HG03439 (cell line): ENCODE measurements around the gene NPAS2.

Experiments
- ATAC-seq: cut with Tn5 transposase; IDR thresholded peaks from one replicate; pipeline ENCODE4 v1.9.1; 2021; ENCODE audit warnings: mild to moderate bottlenecking, moderate library complexity; ENCODE audit not compliant: unreplicated experiment

The NPAS2 gene

DNA sequence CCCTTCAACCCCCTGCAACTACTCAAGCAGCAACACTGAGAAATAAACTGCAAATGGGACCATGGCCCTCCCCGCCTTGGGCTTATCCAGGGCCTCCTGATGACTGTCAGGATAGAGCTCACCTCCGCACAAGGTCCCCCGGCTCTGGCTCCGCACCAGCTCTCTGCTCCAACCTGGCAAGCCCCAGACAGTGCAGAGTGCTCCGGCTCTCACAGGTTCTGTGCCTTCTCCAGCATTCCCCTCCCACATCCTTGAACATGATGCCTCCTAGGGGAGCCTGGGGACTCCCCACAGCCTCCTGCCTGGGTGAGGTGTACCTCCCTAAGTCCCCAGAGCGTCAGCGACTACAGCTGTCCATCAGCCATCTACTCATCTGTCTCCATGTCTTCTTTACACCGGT is 26.7 kb upstream of the NPAS2 start:
- no peak for ATAC-seq

DNA sequence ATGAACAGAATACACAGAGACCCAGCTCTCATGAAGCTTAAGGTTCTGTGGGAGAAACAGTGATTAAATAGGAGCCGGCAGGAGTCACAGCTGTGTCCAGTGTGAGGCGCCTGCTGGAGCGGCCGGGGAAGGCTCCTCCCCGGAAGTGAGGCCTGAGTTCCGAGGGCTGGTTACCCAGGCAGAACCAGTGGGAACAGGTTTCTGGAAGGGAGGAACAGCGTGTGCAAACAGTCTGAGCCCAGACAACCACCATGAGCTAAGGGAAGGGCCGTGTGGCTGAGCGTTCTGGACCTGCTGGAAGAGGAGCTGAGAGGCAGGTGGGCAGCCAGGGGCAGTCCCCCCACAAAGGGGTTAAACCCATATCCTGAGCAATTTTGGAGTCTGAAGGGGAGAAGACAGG is 26.0 kb upstream of the NPAS2 start:
- ATAC-seq = no peak

DNA sequence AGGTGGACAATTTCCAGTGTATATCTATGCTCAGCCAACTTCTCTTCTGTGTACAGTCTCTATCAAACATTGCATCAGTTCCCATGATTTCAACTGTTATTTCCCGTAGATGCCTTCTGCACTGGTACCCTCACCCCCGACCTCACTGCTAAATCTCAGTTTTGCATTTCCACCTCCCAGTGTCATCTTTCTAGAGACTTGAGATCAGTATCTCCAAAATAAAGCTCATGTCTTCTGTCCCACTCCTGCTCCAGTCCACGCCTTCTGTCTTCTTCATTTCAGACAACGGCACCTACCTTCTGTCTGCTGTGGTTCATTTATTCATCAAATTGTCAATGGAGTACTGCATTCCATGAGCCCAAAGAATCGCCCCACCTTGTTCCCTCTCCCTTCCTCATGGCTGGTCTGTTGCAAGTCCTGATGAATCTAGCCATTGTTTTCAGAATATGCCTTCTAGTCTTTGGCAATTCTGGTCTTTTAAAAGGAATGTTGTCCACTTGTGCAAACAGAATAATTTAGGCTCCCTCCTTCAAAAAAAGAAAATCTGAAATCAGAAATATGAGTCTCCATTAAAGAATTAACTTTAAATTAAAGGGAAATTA is 23.3 kb upstream of the NPAS2 start:
- ATAC-seq = no peak

DNA sequence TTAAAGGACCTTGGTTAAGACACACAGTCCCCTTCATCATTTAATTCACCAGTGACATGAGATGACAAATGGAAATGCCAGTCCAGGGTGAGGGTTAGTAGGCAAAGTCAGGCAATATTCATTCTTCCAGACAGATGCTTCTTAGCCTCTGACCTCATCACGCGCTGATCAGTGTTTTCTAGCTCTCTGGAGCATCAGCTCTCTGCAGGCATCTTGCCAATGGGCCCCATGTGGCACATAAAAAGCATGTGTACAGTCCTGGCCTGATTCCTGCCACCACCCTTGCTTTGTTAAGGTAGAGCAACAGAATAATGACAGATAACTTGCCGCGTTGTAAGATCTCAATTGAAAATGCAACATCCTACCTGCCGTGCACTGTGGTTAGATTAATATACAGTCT is 20.3 kb upstream of the NPAS2 start:
- no peak for ATAC-seq

DNA sequence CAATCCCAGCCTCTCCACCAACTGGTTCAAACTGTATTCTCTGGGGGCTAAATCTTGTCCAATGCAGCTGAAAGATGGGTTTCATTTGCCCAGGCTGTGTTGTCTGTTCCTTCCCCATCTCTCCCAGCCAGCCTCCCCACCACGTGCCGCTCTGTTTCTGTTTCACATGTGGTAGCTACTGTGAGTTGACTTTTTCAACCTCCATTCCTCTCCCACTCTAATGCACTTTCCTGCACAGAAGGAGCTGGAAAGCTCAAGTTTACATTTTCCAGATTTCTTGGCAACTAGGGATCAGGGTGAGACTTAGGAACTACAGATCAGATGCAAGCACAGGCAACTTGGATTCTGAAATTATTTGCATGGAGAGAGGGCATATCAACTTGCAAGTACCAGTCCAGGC is 19.0 kb upstream of the NPAS2 start:
- no peak for ATAC-seq

DNA sequence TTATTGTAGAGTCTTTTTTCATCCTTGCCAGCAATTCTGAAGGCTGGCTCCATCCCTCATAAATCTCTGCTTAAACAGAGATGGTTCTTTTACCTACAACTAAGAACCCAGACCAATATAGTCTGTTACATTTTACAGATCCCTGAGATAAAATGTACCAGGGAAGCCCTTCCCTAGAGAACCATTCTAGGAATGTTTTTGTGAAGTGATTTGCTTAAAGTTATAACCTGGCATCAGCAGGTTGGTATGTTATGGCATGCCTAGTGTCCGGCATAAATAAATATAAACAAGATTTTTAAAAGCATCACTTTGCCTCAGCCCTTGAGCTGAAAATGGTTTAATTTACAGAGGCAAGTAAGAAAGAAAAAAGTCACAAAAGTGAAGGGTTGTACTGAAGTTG is 18.5 kb upstream of the NPAS2 start:
- no peak for ATAC-seq

DNA sequence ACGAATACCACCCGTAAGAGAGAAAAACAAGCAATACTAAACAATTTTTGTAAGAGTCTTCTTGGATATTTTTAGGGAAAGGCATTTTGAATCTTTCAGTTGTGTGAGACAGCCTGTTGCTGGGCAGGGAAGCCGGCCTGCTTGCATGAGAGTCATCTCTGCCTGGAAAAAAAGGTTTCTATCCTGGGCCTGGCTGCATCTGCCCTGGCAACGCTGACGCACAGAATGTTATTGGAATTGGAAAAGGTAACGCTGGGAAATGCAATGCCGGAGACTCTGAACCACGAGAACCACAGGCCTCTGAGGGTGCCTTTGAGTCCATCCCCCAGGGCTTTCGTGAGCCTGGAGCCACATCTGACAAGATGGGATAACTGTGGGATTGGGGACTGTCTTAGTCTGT is 17.9 kb upstream of the NPAS2 start:
- no peak for ATAC-seq

DNA sequence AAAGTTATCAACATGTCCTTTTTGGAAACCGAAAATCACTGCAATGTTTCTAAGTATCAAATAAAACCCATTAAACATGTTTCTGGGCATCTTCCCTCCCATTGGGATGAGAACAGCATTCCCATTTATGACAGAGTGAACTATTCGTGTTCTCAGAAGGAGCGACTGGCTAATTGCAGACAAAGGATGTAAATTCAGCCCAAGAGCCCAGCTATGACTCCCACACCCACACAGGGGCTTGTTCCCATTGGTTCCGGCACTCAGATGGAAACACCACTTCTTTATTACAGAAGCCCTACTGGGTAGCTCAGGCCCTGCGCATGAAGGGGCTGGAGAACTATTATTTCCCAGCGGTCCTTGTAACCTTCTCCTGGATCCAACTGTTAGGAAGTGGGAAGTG is 16.6 kb upstream of the NPAS2 start:
- ATAC-seq = no peak

DNA sequence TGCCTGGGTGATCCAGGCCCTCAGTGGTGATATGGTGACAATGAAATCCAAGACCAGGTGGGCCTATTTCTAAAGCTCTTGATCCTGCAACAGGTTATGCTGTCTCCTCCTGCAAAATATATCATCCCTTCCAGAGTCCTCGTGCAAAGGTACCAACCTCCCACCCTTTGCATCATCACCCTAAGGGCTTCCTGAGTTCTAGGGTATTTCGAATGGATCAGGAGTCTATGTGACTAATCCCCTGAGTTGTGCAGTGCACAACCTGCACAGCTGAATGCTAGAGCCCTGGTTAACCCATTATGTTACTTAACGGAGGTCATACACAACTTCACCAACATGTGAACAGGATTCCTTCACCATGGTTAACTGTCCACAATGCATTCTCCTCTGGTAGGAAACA is 13.4 kb upstream of the NPAS2 start:
- ATAC-seq = no peak

DNA sequence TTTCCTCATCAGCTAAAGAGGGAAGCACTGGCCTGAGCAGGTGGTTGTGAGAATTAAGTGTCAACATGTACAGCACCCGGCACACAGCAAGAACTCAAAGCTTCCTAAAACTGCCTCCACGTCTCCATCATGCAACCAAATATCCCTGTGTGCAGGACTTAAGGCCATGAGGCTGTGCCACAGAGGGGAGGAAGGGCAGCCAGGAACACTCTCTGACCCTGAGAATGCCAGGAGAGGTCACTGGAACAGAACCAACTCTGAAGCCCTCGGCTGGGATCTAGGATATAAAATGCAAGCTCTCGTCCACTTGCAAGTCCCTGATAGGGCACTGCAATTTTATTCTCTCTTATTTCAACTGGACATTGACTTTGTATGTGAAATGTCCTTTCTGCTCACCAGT is 12.2 kb upstream of the NPAS2 start:
- no peak for ATAC-seq

DNA sequence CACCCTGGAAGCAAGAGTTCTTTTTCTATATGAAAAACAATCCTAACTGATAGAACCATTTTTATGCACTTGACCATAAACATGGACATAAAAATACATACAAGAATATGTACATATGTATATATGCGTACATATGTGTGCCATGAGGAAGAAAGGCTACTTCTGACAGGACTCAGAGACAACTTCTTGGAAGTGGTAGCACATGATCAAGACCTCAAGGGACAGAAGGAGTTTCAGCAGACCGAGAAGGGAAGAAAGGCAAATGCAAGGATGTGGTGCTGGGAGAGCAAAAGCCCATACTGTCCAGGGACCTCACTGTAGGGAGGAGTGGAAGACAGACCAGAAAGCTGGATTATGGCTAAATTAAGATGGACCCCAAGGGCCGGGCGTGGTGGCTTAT is 11.4 kb upstream of the NPAS2 start:
- no peak for ATAC-seq

DNA sequence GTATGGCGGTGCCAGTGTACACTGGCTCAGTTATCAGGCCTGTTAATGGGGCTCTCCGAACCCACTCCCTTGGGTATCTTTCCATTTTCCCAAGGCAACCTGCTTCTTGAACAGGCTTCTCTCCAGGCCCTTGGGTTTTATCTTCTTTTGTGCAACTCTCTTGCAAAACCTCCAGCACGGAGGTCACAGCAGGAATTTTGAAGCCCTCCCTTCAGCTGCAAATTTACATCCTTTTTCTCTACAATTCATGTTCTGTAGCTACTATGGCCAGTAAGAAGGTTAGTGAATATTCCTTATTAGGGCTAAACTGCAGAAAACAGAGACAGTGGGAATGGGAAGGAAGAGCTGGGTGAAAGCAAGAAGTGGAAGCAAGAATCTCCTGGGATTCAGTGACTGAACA is 10.4 kb upstream of the NPAS2 start:
- no peak for ATAC-seq

DNA sequence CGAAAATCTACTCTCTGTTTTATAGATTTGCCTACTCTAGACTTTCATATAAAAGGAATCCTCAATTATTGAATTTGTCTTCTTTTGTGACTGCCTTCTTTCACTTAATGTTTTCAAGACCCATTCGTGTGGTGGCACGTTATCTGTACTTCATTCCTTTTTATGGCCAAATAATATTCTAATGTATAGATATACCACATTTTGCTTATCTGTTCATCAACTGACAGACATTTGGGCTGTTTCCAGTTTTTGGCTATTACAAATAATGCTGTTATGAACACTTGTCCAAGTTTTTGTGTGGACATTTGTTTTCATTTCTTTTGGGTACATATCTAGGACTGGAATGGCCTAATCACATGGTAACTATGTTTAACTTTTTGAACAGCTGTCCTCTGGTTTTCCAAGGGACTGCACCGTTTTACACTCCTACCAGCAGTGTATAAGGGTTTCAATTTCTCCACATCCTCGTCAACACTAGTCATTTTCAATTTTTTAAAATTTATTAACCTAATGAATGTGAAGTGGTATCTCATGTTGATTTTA is 9.3 kb upstream of the NPAS2 start:
- no peak for ATAC-seq

DNA sequence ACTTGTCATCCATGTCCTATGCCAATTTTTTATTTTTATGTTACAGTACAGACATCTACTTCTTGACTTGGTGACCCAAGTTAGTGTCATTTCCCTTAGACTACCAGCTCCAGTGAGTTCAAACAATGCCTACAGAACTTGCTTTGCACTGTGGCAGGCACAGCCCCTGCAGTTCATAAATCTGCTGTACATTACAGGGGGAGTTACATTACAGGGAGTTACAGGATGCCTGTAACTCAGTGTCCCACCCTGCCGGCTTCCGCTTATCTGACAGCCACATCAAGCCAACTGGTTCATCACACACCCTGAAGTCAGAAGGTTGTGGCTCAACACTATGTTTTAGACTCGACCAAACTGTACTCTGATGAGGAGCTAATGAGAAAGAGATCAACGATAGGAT is 7.8 kb upstream of the NPAS2 start:
- no peak for ATAC-seq

DNA sequence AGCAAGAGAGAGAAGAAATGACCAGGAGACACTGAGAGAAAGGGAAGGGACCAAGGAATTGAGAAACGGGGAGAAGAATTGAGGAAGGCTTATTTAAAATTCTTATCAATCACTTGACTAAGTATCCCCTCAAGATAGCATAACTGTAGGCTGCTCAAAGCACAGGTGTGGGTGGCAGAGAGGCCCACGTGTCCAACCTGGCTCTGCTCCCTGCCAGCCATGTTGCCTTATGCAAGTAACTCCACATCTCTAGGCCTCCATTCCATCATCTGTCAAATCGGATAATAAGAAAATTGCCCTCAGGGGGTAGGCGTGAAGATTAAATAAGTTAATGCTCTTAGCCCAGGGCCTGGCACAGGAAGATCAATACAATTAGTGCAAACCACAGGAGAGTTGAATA is 7.4 kb upstream of the NPAS2 start:
- ATAC-seq = no peak

DNA sequence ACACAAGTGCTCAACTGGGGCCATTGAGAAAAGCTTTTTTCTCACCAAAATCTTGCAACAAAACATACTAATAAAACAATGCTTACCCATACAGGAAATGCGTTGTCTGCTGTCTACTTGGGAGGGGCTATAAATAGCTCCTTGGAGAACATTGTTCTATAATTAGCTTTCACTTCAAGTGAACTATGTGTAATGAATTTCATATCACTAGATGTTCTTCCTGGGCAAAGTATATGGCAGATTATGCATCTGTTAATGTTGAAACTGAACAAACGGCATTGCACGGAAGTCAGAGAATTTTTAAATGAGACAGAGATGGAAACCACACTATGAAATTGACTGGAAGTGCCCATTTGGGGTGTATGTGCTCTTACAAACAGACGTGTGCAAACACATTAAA is 6.4 kb upstream of the NPAS2 start:
- ATAC-seq = no peak

DNA sequence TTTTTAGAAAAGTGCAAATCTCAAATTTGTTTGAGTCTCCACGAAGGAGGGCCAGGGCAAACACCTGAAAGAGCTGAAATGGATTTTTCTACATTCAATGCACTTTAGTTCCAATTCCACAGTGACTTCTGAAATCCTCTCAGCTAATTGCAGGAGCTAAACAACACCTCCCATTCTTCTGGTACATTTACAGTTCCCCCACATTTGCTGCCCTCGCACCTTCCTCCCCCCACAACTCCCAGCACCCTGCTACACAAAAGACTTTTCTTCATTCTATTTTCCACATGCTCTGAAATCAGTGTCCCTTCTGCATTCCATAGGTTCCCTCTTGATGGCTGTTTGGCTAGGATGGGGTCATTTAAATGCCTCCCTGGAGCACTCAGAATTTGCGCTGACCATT is 5.9 kb upstream of the NPAS2 start:
- ATAC-seq = no peak

DNA sequence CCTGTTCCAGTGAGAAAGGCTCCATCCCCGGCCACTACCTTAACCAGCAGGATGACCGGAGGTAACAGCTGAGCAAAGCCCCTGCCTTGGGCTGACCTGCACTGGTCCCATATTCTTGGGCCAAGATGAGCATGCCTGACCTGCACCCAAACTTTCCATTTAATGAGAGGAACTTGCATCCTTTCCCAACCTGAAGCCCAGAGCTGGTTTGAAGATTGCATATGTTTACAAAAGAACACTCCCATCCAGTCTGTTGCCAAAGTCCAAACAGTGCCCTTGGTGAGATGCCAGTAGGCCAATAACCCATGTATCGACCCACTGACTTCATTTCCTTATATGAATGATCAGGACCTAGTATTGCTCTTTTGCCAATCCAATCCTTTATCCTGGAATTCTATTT is 5.5 kb upstream of the NPAS2 start:
- ATAC-seq = no peak

DNA sequence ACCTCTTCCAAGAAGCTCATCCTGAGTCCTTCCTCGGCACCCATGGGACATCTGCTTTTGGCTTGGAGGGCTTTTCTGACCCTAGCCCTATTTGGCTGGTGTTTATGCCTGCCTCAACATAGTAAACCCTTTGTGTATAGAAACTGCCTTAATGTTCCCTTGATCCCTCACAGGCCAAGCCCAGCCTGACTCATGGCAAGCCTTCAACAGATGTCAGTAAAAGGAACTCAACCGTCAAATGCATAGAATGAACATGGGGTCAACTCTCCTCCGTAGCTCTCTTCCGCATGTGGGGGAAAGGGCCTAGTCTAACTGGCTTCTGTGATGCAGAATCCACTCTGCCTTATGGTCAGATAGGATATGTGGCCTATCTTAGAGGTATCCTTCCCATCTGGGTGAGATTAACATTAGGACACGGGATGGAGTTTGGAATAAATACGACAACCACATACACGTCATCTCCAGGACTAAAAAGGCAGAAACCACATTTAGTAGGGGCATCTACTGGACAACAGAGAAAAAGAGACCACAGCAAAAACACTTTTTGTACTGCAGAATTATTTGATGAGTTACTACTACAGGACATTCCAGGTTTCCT is 2.5 kb upstream of the NPAS2 start:
- ATAC-seq = no peak

DNA sequence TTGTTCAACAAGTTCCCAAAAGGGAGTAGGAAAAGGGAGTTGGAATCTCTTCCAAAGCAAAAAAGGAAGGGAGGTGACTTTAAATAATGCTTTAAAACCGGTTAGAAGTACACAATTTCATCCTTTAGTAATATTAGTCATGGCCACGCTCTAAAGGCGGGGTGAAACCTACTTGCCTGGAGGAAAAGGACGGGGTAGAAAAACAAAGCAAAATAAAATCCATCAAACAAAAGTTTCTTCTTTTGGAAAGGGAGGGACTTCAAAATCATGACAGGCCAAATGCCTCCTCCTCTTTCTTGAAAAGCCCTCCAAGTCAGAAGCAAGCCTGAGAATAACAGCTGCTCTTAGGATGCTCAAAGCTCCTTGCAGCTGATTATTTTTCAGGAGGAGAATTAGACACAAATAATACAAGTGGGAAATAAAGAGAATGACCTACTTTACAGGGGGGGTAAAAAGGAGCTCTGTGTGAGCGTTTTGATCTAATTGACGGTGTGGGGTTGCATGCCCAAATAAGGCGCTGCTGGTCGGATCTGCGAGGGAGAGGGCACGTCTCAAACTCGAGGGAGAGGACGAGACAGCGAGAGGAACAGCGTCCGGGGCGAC is 1.8 kb upstream of the NPAS2 start:
- no peak for ATAC-seq

DNA sequence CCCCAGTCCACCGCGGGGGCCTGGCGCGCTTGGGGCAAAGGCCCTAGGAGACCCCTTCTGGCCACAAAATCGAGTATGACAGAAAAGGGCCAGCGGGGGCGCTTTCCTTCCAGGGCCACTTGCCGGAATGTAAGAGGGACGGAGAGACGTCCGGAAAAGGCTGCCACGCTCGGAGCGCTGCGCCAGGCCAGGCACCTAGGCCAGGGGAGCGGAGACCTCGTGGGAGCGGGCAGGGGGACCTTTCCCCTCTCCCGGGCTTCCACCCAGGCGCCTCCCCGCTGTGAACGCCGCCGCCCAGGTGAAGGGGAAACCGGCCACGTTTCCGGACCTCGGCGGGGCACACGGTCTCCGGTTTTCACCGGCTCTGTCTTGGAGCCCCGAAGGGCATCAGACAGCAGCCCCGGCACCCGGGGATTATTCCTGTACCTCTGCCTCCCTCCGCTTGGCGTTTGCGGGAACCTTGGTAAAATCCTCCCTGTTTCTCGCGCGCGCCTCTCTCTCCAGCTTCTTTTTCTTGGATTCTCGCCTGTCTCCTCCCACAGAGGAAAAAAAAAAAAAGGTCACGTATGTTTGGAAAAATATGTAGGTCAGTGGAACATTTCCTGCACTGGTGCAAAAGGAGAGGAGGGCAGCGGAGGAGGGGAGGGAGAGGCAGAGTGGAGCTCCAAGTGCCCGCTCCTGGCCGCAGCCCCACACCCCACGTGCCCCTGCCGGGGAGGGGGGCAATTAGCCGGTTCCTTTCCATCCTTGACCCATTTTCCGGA is 1.2 kb upstream of the NPAS2 start:
- no peak for ATAC-seq

DNA sequence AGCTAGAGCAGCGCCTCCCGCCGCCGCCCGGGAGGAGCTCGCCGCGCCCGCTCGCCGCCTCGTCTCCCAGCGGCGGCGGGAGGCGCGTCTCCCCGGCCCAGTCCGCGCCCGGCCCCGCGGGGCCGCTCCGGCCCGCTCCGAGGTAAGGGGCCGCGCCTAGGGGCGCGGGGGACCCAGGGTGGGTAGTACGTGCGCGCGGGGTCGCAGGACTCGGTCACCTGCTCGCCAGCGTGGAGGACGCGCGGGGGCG is 259 bp downstream of the NPAS2 start:
- no peak for ATAC-seq
